C4-2B (cell line): ENCODE data around the gene NBPF11.
"Not testable (repeated sequence)": the region's sequence is repeated elsewhere in the genome, so short reads cannot be mapped to it uniquely, and the experiment has no call there.

Experiments
- H3K27ac ChIP-seq: fragments of 450-650 bp; 2 replicates; pipeline ENCODE4 v1.5.1; 2017
- TF ChIP-seq, protein P1 (sequence below): fragments of 450-650 bp; conservative IDR thresholded peaks from 2 replicates; pipeline ENCODE4 v1.5.1; 2017; ENCODE audit warnings: mild to moderate bottlenecking

NBPF11 gene

DNA sequence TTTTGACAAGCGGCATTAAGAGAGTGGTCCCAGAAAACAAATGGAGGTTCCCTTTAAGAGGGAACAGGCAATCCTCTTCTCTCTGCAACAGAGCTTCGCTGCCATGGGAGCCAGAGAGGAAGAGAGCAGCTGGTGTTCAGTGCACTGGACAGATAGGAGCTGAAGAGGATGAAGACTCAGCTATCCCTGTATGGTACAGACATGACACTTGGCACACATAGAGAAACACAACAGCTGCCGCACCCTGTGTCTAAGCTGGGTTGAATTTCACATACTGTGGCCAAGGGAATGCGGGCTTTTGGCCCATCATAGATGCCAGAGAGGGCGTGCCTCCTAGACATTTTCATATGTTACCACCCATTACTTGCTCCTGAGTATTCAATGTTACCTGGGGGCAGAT, 29.7 kb downstream of the NBPF11 start:
- not testable (repeated sequence) for H3K27ac ChIP-seq

DNA sequence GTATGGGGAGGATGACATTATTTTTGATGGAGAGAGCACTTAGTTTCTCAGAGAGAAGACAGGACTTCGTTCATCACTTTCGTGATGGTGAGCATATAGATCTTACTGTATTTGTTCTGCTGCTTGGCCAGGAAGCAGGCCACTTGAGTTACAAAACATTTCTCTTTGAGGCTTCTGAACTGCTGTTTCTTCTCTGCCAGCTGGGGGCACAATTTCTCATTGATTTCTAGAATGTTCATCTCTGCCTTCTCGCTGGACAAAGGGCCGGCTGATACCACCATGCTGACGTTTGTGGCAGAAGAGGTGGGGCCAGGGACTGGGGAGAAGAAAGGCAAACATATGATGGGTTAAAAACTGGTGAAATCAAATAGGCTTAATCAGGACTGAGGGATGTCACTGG, 31.7 kb downstream of the NBPF11 start:
- TF ChIP-seq, protein P1, sequence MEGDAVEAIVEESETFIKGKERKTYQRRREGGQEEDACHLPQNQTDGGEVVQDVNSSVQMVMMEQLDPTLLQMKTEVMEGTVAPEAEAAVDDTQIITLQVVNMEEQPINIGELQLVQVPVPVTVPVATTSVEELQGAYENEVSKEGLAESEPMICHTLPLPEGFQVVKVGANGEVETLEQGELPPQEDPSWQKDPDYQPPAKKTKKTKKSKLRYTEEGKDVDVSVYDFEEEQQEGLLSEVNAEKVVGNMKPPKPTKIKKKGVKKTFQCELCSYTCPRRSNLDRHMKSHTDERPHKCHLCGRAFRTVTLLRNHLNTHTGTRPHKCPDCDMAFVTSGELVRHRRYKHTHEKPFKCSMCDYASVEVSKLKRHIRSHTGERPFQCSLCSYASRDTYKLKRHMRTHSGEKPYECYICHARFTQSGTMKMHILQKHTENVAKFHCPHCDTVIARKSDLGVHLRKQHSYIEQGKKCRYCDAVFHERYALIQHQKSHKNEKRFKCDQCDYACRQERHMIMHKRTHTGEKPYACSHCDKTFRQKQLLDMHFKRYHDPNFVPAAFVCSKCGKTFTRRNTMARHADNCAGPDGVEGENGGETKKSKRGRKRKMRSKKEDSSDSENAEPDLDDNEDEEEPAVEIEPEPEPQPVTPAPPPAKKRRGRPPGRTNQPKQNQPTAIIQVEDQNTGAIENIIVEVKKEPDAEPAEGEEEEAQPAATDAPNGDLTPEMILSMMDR: peak; percentile 42
- not testable (repeated sequence) for H3K27ac ChIP-seq

DNA sequence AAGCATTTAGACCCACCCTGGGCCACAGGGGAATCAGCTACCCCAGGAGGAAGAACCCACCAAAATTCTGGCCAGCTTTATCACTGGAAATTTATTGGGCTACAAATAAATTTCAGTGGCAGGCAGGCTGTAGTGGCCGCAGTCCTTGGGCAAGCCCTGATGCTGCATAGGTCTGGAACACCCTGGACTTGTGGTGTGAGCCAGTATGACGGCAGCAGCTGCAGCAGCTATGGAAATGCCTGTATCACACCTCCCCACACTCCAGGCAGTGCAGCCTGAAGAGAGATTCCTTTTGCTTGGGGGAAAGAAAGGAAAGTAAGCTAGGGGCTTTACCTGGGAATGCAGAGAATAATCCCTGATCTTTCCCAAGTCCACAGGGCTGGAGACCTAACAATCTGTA, 56.3 kb downstream of the NBPF11 start:
- H3K27ac ChIP-seq: not testable (repeated sequence)

DNA sequence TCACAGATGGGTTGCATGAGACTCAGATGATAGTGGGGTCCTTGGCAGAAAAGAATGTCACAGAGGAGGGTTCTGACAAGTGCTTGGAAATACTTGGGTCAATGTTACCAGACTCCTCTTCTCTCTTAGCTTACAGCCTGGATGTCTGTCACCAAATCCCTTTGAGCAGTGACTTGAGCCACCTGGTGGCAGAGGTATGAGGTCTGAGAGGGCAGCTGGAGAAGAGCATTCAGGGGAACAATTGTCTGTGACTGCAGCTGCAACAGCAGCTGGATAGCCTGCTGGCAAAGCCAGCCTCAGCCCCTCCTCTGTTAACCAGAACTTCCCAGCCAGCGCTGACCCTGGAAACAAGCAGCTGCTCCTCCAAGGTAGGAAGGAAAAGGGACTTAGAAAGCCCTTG, 65.9 kb downstream of the NBPF11 start:
- H3K27ac ChIP-seq: not testable (repeated sequence)

DNA sequence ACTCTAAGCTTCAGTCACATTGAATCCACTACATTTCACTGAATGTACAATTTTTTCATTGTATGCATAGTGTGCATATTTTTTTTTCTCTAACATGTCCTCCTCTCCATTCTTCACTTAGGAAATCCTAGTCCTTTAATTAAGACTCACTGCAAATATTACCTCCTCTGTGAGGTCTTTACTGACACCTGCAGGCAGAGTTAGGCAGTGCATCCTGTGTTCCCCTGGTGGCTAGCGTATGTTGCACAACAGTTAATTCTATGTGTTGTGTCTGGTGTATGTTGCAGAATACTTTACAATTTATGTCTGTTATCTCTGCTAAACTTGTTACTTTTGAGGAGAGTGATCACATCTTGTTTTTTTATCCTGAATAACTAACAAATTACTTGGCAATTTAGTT, 70.9 kb downstream of the NBPF11 start:
- H3K27ac ChIP-seq: not testable (repeated sequence)

DNA sequence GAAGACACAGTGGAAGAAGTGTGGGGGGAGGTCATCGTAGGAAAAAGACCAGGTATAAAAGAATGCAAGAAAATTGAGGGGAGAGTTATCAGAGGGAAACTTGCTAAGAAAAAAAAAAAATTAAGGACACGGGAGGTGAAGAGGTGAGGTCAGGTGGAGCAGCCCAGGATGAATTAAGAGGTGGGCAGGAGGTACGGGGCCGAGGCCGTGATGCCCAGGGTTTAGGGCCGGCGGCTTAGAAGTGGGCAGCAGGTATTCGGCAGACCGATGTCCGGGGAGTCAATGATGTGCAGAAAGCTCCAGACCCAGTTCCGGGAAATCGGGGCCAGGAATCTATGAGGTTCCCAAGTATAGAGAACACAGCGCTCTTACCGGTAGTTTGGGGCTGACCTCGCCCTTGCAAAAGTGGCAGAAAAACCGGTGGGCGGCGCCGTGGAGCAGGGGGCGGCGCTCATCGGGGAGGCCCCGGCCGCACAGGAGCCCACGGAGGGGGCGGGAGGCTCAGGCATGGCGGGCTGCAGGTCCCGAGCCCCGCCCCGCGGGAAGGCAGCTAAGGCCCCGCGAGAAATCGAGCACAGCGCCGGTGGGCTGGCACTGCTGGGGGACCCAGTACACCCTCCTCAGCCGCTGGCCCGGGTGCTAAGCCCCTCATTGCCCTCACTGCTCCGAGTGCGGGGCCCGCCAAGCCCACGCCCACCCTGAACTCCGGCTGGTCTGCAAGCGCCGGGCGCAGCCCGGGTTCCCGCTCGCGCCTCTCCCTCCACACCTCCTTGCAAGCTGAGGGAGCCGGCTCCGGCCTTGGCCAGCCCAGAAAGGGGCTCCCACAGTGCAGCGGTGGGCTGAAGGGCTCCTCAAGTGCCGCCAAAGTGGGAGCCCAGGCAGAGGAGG, 73.2 kb downstream of the NBPF11 start:
- H3K27ac ChIP-seq: not testable (repeated sequence)

DNA sequence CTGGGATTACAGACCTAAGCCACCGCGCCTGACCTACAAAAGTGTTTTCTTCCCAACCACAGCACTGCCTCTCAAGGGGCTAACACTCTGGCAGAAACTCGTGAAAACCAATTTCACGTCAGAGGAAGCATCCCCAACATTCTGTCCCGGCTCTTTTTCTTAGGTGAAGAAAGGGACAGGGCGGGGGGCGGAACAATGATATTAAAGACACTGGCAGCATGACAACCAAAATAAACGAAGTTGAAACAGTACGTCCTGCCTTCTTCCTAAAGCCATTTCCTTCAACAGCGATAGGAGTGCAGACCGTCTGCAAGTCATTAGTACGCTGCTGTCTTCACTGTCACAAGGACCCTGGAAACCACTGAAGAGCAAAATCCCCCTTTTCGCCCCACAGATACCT, 74.0 kb downstream of the NBPF11 start:
- H3K27ac ChIP-seq: not testable (repeated sequence)

DNA sequence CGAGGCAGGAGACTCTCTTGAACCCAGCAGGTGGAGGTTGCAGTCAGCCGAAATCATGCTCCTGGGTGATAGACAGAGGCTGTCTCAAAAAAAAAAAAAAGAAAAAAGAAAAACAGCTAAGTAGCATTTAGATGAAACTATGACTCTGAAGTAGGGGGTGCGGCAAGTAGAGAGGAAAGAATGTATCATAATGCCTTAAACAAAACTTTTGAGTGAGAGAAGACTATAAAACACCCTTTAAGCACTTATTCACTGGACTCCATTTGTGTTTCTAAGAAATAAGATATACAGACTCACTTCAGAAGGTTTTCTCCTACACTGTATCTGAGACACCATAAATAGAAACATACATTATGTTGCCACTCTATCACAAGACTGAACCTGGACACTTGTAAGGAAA, 74.6 kb downstream of the NBPF11 start:
- not testable (repeated sequence) for H3K27ac ChIP-seq

DNA sequence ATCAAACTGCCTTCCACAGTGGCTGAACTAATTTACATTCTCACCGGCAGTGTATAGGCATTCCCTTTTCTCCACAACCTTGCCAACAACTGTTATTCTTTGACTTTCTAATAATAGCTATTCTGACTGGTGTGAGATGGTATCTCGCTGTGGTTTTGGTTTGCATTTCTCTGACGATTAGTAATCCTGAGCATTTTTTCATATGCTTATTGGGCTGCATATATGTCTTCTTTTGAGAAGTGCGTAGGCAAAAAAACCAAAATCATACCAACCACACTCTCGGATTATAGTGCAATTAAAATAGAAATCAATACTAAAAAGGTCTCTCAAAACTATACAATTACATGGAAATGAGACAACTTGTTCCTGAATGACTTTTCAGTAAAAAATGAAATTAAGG, 78.7 kb downstream of the NBPF11 start:
- not testable (repeated sequence) for H3K27ac ChIP-seq

DNA sequence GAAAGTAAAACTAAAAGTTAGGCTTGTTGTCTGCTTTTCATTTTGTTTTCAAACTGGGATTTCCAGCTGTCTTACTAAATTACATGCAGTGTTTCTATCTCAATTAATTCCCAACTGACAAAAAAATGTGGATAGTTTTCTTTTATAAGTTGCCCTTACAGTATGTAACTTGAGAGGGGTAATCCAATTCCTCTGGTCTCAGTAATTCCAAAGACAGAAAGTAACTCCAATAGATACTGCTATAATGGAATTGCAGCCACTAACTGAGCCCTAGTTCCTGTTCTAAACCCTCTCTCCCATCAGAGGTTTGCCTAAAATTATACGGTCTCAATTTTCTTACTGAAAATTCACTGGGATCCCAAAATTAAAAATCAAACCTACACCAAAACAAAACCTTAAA, 83.5 kb downstream of the NBPF11 start:
- not testable (repeated sequence) for H3K27ac ChIP-seq

DNA sequence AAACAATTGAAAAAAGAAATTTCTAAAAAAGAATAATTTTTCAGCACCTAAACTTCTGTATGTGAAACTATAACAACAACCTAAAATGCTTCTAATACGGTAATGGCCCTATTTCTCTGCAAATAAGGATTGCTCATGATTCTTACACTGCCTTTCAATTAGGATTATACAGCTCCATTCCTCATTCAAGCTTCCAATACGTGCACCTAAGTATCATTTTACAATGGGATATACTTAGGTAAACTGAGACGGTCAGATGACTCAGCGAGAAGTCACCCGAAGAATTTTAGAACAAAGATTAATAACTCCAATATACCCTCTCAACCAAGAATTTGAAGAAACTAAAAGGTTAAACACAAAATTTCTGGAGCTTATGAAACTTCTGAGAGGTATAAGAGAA, 83.9 kb downstream of the NBPF11 start:
- not testable (repeated sequence) for H3K27ac ChIP-seq

DNA sequence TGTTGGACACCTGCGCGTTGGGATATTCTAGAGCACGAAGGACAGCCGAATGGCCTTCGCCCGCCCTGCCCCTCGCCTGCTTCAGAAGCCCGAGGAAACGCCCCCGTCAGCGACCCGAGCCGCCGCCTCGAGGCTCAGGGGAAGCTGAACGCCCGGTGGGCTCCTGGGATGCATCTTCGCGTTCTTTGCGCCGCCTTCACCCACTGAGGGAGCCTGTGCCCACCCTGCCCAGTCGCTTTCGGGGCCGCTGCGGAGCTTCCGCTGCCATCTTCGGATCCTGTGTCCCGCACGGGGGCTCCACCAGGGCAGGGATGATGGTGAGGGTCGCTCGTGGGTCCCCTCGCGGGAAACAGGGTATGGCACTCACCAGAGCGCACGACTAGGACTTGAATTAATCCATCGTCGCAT, 91.8 kb downstream of the NBPF11 start:
- H3K27ac ChIP-seq: not testable (repeated sequence)

DNA sequence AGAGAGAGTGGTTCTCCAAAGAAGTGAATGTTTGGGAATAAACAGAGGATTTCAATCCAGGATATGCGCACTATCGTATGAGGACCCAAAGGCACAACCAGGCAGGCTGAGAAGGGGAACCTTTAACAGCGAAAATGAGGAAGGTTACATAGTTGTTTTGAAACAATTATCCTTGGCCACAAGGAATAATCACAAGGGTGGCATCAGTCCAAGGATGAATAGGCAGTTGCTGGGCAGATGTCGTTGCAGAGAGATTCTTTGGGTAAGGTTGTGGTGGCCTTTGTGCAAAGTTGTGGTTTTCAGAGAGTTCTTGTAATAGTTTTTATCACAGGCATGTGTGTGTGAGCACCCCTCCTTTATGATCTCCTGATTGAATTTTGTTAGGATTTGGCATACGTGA, 94.7 kb downstream of the NBPF11 start:
- H3K27ac ChIP-seq: not testable (repeated sequence)
